ENCODE data around the gene SFTPB. TPM values are rescaled to one million over a fixed set of nuclear protein-coding genes. Genes with fewer than 3 reads are reported as not detected.

The SFTPB gene
- total RNA-seq, 2 experiments from 2014 or later, result not detected

GRCh38 chr2:85631316-85631715 is 36.7 kb downstream of the SFTPB start:
- Histone ChIP-seq H3K79me2 (ENCODE audit: insufficient read depth, low read depth, low read length) (no peaks in the 10 kb centered on the region), H2AFZ (ENCODE audit: low read length) (no peak overlapping the region), H3K4me1 (ENCODE audit: insufficient read depth, low read length, poor library complexity, severe bottlenecking) (no peaks in the 10 kb centered on the region), H3K4me3 (ENCODE audit: low read depth, low read length, poor library complexity, severe bottlenecking) (no peak overlapping the region), H3K9me2 (ENCODE audit: insufficient read depth, low read length) (no peaks in the 10 kb centered on the region), H3K4me2 (ENCODE audit: low read length) (no peak overlapping the region), H3K36me3 (ENCODE audit: insufficient read depth, low read length) (peaks cover 98% of the 10 kb centered on the region), H4K20me1 (ENCODE audit: insufficient read depth, low read length) (no peaks in the 10 kb centered on the region), H3K27ac (ENCODE audit: low read depth, low read length, poor library complexity, severe bottlenecking) (no peak overlapping the region), H3K9me3 (ENCODE audit: low read length) (no peaks in the 10 kb centered on the region)
- no TSS peak for BruUV-seq (replicated peaks)
- TF ChIP-seq EZH2phosphoT487 (IDR thresholded peaks at IDR 0.05; ENCODE audit: borderline replicate concordance, low read depth, low read length), result no peak
- TF ChIP-seq CTCF (conservative IDR thresholded peaks at IDR 0.05; ENCODE audit: low read length), result no peak
- intact Hi-C loops (cut with micrococcal nuclease; ENCODE audit: unreplicated experiment), result no loop called here
- ChIA-PET POLR2A (interaction anchor here (0.7 kb wide), 1 partner anchor 20 kb away, joined by 3 read pairs; no protein-coding TSS in a partner anchor), CTCF (ENCODE audit: unreplicated experiment) (no interaction called here)
- no peak for DNase-seq (ENCODE audit: low spot score)

GRCh38 chr2:85628658-85629057 is 39.3 kb downstream of the SFTPB start:
- BruUV-seq (replicated peaks), result TSS peak; percentile 38
- CTCF ChIA-PET (ENCODE audit: unreplicated experiment), result no interaction called here
- no peak overlapping the region for H3K27ac ChIP-seq (ENCODE audit: low read depth, low read length, poor library complexity, severe bottlenecking)
- H3K9me2 ChIP-seq (ENCODE audit: insufficient read depth, low read length), result no peaks in the 10 kb centered on the region
- H3K36me3 ChIP-seq (ENCODE audit: insufficient read depth, low read length), result peaks cover 99% of the 10 kb centered on the region
- TF ChIP-seq EZH2phosphoT487 (IDR thresholded peaks at IDR 0.05; ENCODE audit: borderline replicate concordance, low read depth, low read length), result no peak
- no peak for TF ChIP-seq CTCF (conservative IDR thresholded peaks at IDR 0.05; ENCODE audit: low read length)
- no peaks in the 10 kb centered on the region for H3K9me3 ChIP-seq (ENCODE audit: low read length)
- H3K4me2 ChIP-seq (ENCODE audit: low read length), result no peak overlapping the region
- POLR2A ChIA-PET, result no interaction called here
- intact Hi-C loops (cut with micrococcal nuclease; ENCODE audit: unreplicated experiment), result no loop called here
- no peaks in the 10 kb centered on the region for H3K4me1 ChIP-seq (ENCODE audit: insufficient read depth, low read length, poor library complexity, severe bottlenecking)
- DNase-seq (ENCODE audit: low spot score), result no peak
- H4K20me1 ChIP-seq (ENCODE audit: insufficient read depth, low read length), result no peaks in the 10 kb centered on the region
- H2AFZ ChIP-seq (ENCODE audit: low read length), result no peak overlapping the region
- H3K4me3 ChIP-seq (ENCODE audit: low read depth, low read length, poor library complexity, severe bottlenecking), result no peak overlapping the region
- H3K79me2 ChIP-seq (ENCODE audit: insufficient read depth, low read depth, low read length), result no peaks in the 10 kb centered on the region

GRCh38 chr2:85623991-85624390 is 44.0 kb downstream of the SFTPB start:
- Histone ChIP-seq H3K27ac (ENCODE audit: low read depth, low read length, poor library complexity, severe bottlenecking) (no peak overlapping the region), H3K79me2 (ENCODE audit: insufficient read depth, low read depth, low read length) (peaks cover 23% of the 10 kb centered on the region), H3K36me3 (ENCODE audit: insufficient read depth, low read length) (peaks cover 96% of the 10 kb centered on the region), H3K4me1 (ENCODE audit: insufficient read depth, low read length, poor library complexity, severe bottlenecking) (no peaks in the 10 kb centered on the region), H2AFZ (ENCODE audit: low read length) (no peak overlapping the region), H3K9me2 (ENCODE audit: insufficient read depth, low read length) (no peaks in the 10 kb centered on the region), H3K4me2 (ENCODE audit: low read length) (no peak overlapping the region), H3K9me3 (ENCODE audit: low read length) (no peaks in the 10 kb centered on the region), H3K4me3 (ENCODE audit: low read depth, low read length, poor library complexity, severe bottlenecking) (no peak overlapping the region), H4K20me1 (ENCODE audit: insufficient read depth, low read length) (0 out of 2 replicates have a peak, but pooled peaks cover 9% of the 10 kb centered on the region)
- TF ChIP-seq EZH2phosphoT487 (IDR thresholded peaks at IDR 0.05; ENCODE audit: borderline replicate concordance, low read depth, low read length), result no peak
- no peak for TF ChIP-seq CTCF (conservative IDR thresholded peaks at IDR 0.05; ENCODE audit: low read length)
- POLR2A ChIA-PET, result no interaction called here
- intact Hi-C loops (cut with micrococcal nuclease; ENCODE audit: unreplicated experiment), result no loop called here
- CTCF ChIA-PET (ENCODE audit: unreplicated experiment), result no interaction called here
- DNase-seq (ENCODE audit: low spot score), result no peak
- no TSS peak for BruUV-seq (replicated peaks)
